Mucosa of descending colon (tissue), 3 donors: ENCODE data around the gene ZNF469. TPM values are rescaled to one million over a fixed set of nuclear protein-coding genes. Genes with fewer than 3 reads are reported as not detected.

Experiments used
- ATAC-seq: fragments of 200-7000 bp; cut with Tn5 transposase; one replicate; pipeline ENCODE4 v1.9.1; 2020; ENCODE audit warnings: mild to moderate bottlenecking, moderate library complexity
- DNase-seq, 3 donors: peaks; one replicate each; pipeline ENCODE4 v3.0.0-alpha.2; 2020
- H3K36me3 ChIP-seq: fragments of 200-600 bp; one replicate; pipeline ENCODE4 v1.8.0; 2021; ENCODE audit warnings: low read depth, mild to moderate bottlenecking
- H3K4me1 ChIP-seq: fragments of 200-600 bp; one replicate; pipeline ENCODE4 v1.8.0; 2021; ENCODE audit warnings: low read depth, mild to moderate bottlenecking
- H3K4me3 ChIP-seq: fragments of 200-600 bp; one replicate; pipeline ENCODE4 v1.8.0; 2021; ENCODE audit warnings: mild to moderate bottlenecking
- H3K9me3 ChIP-seq: fragments of 200-600 bp; one replicate; pipeline ENCODE4 v1.8.0; 2021; ENCODE audit warnings: mild to moderate bottlenecking
- CTCF ChIP-seq: fragments of 200-600 bp; IDR thresholded peaks from one replicate; pipeline ENCODE4 v1.8.0; 2022; ENCODE audit warnings: antibody characterized with exemption, mild to moderate bottlenecking
- intact Hi-C, 2 donors: fragments of 100-400 bp; cut with DNase I in 1 of 2; cut with micrococcal nuclease in 1 of 2; formaldehyde crosslinking; loops; one replicate each; pipeline versions ENCODE4 v1.11.0 to v1.11.1; 2022; cut with DNase I, micrococcal nuclease
- total RNA-seq, 3 donors: library from RNA; stranded (reverse); fragmentation: NEBNext Ultra II Directional in 2 of 3; extraction: Animal tissue kit (Norgen Biotek cat#: 25700) in 2 of 3; gene quantifications; one replicate each; pipeline versions ENCODE4 v1.2.1 to v1.2.4, GENCODE V29; 2021 to 2023
- donor health status: DM: no; HTN: no; CAD: no; lungs with moderate emphysema.
- donor health status: DM: no; HTN: no; CAD: no.
- donor health status: DM: no; HTN: yes; CAD: no.

Gene ZNF469
- total RNA-seq, 3 donors from 2014 or later = 0.35 to 1.4 (median 0.51) TPM

GRCh38 chr16:88381820-88382451, 823 bp upstream of the ZNF469 start:
- peak in 2 of 3 donors; percentile 19 to 38 for DNase-seq
- no peak for TF ChIP-seq CTCF
- Histone ChIP-seq H3K4me1 (peaks cover 6% of the 10 kb centered on the region), H3K9me3 (no peaks in the 10 kb centered on the region), H3K36me3 (no peaks in the 10 kb centered on the region), H3K4me3 (no peak overlapping the region)
- no peak for ATAC-seq
- intact Hi-C loops = no loop called here

GRCh38 chr16:88383401-88384221, 852 bp downstream of the ZNF469 start:
- no peak for TF ChIP-seq CTCF
- H3K4me3 ChIP-seq = no peak overlapping the region
- no peaks in the 10 kb centered on the region for H3K9me3 ChIP-seq
- intact Hi-C loops = no loop called here
- H3K4me1 ChIP-seq = peaks cover 10% of the 10 kb centered on the region
- no peaks in the 10 kb centered on the region for H3K36me3 ChIP-seq
- ATAC-seq (no peak), DNase-seq (peak; percentile 30 to 49 (median 39))

- intact Hi-C loops = no loop called here
These were observed 1.7 kb downstream of the ZNF469 start for GRCh38 chr16:88384222-88385111.

GRCh38 chr16:88385112-88385594, 2.4 kb downstream of the ZNF469 start:
- H3K9me3 ChIP-seq = no peaks in the 10 kb centered on the region
- TF ChIP-seq CTCF = no peak
- H3K4me1 ChIP-seq = peaks cover 10% of the 10 kb centered on the region
- DNase-seq (no peak), ATAC-seq (no peak)
- no peak overlapping the region for H3K4me3 ChIP-seq
- intact Hi-C loops = no loop called here
- no peaks in the 10 kb centered on the region for H3K36me3 ChIP-seq

More at GRCh38 chr16:88384222-88385111, 1.7 kb downstream of the ZNF469 start:
- Histone ChIP-seq H3K4me3 (no peak overlapping the region), H3K4me1 (peaks cover 10% of the 10 kb centered on the region), H3K9me3 (no peaks in the 10 kb centered on the region), H3K36me3 (no peaks in the 10 kb centered on the region)
- ATAC-seq (no peak), DNase-seq (peak in 1 of 3 donors; percentile 14)
- no peak for TF ChIP-seq CTCF
